CD4-positive, alpha-beta memory T cell (primary cell): ENCODE data around the gene CSF2RB. TPM values are rescaled to one million over a fixed set of nuclear protein-coding genes. Genes with fewer than 3 reads are reported as not detected.
"Not testable (repeated sequence)": the region's sequence is repeated elsewhere in the genome, so short reads cannot be mapped to it uniquely, and the experiment has no call there.

Experiments used
- CTCF ChIA-PET: fragments of 350-600 bp; sonication (Branson Sonifier 250); formaldehyde crosslinking; loops from one replicate; lab custom pipeline; 2021; ENCODE audit warnings: inconsistent platforms; ENCODE audit not compliant: partially characterized antibody; lab: Charles Lee
- POLR2A ChIA-PET: fragments of 350-600 bp; sonication (Branson Sonifier 250); formaldehyde crosslinking; loops from one replicate; lab custom pipeline; 2021; ENCODE audit not compliant: partially characterized antibody; lab: Charles Lee
- DNase-seq, 5 donors: peaks; one replicate each; pipeline versions ENCODE4 v3.0.0 to v3.0.0-alpha.2; 2020 to 2022; ENCODE audit warnings: mixed read lengths in 1 of 5
- H3K27ac ChIP-seq: one replicate; pipeline ENCODE4 v1.7.0; 2013; ENCODE audit warnings: low read depth, low read length
- H3K27me3 ChIP-seq: 2 replicates; pipeline ENCODE4 v1.7.0; 2013; ENCODE audit warnings: mild to moderate bottlenecking, low read length, moderate library complexity; ENCODE audit not compliant: insufficient read depth
- H3K36me3 ChIP-seq: 2 replicates; pipeline ENCODE4 v1.7.0; 2013; ENCODE audit warnings: mild to moderate bottlenecking, low read length, moderate library complexity; ENCODE audit not compliant: insufficient read depth
- H3K4me1 ChIP-seq: 2 replicates; pipeline ENCODE4 v1.7.0; 2013; ENCODE audit warnings: mild to moderate bottlenecking, low read length, moderate library complexity; ENCODE audit not compliant: insufficient read depth
- H3K4me3 ChIP-seq, 2 donors: one replicate each; pipeline ENCODE4 v1.7.0; 2013; ENCODE audit warnings: low read length in 2 of 2, mild to moderate bottlenecking in 1 of 2
- H3K9me3 ChIP-seq, 2 donors: one replicate each; pipeline ENCODE4 v1.7.0; 2013; ENCODE audit warnings: low read length in 2 of 2, control low read depth in 1 of 2; ENCODE audit not compliant: control insufficient read depth in 1 of 2
- H3K27ac Mint-ChIP-seq, 7 donors: one replicate each; pipeline ENCODE4 v1.8.0; 2020 to 2021; ENCODE audit warnings: mixed read lengths in 7 of 7, mild to moderate bottlenecking in 6 of 7, inconsistent platforms in 3 of 7, moderate library complexity in 3 of 7
- H3K27me3 Mint-ChIP-seq, 2 donors: one replicate each; pipeline ENCODE4 v1.8.0; 2020 to 2021; ENCODE audit warnings: mixed read lengths in 2 of 2
- H3K36me3 Mint-ChIP-seq, 2 donors: one replicate each; pipeline ENCODE4 v1.8.0; 2020 to 2021; ENCODE audit warnings: mixed read lengths in 2 of 2, inconsistent platforms in 1 of 2, mild to moderate bottlenecking in 1 of 2
- H3K4me1 Mint-ChIP-seq, 4 donors: one replicate each; pipeline ENCODE4 v1.8.0; 2020 to 2021; ENCODE audit warnings: mixed read lengths in 4 of 4, mild to moderate bottlenecking in 1 of 4
- H3K4me3 Mint-ChIP-seq, 8 donors: one replicate each; pipeline ENCODE4 v1.8.0; 2020 to 2021; ENCODE audit warnings: mixed read lengths in 8 of 8, mild to moderate bottlenecking in 7 of 8, moderate library complexity in 6 of 8, inconsistent platforms in 3 of 8
- H3K9me3 Mint-ChIP-seq, 8 donors: one replicate each; pipeline ENCODE4 v1.8.0; 2020 to 2021; ENCODE audit warnings: mixed read lengths in 8 of 8, mild to moderate bottlenecking in 5 of 8, inconsistent platforms in 3 of 8, moderate library complexity in 1 of 8
- intact Hi-C: fragments of 100-400 bp; cut with micrococcal nuclease; formaldehyde crosslinking; loops from one replicate; pipeline ENCODE4 v1.15.1; 2023
- polyA plus RNA-seq, 2 donors: library from polyadenylated mRNA; unstranded; fragments of 300-500 nt; fragmentation: Illumina TruSeq; gene quantifications; one replicate each; pipeline ENCODE4 v1.2.3, GENCODE V29; 2021
- total RNA-seq, 2 experiments: library from RNA; stranded (reverse); gene quantifications; one replicate each; pipeline ENCODE4 v1.2.3, GENCODE V29; 2021

CSF2RB gene
- total and polyA plus RNA-seq, 4 experiments from 2014 or later = 0.34 to 1.2 (median 1.2) TPM; not detected in 1

GRCh38 chr22:36989012-36989411 is 75.6 kb downstream of the CSF2RB start:
- intact Hi-C loops, H3K4me1 Mint-ChIP-seq: not testable (repeated sequence)
- CTCF ChIA-PET = interaction anchor here (0.7 kb wide), 1 partner anchor 611 kb away, joined by 4 read pairs; no protein-coding TSS in a partner anchor

More at GRCh38 chr22:36989012-36989411, 75.6 kb downstream of the CSF2RB start:
- Mint-ChIP-seq H3K9me3 (peaks cover 0 to 26% (median 20%) of the 10 kb centered on the region in 8 donors), H3K27me3 (peaks cover 33 to 42% of the 10 kb centered on the region in 2 donors)
- not testable (repeated sequence) for H3K4me3 ChIP-seq, H3K4me1 ChIP-seq, H3K36me3 Mint-ChIP-seq, H3K9me3 ChIP-seq, H3K27ac Mint-ChIP-seq, H3K36me3 ChIP-seq, H3K27ac ChIP-seq, DNase-seq, H3K4me3 Mint-ChIP-seq
- peaks cover 17% of the 10 kb centered on the region for H3K27me3 ChIP-seq
- POLR2A ChIA-PET = interaction anchor here (0.7 kb wide), 1 partner anchor 133 kb away, joined by 3 read pairs; no protein-coding TSS in a partner anchor

Other genes with a start within 250 kb of the CSF2RB start
- not detected for gene CACNG2, start 209.9 kb upstream of the CSF2RB start, total RNA-seq
- not detected for gene CACNG2, start 209.9 kb upstream of the CSF2RB start, polyA plus RNA-seq
- 10 to 100 TPM; 38.2 to 42.6 TPM for gene IFT27, start 137.5 kb upstream of the CSF2RB start, total RNA-seq
- gene IFT27, start 137.5 kb upstream of the CSF2RB start, polyA plus RNA-seq = 10 to 100 TPM in 1 of 2 donors, 1 to 10 TPM in 1; 9.8 to 11.1 TPM
- not detected for gene PVALB, start 96.6 kb upstream of the CSF2RB start, total RNA-seq
- not detected for gene PVALB, start 96.6 kb upstream of the CSF2RB start, polyA plus RNA-seq
- gene NCF4, start 52.6 kb upstream of the CSF2RB start, total RNA-seq = 10 to 100 TPM; 16.6 to 17.5 TPM
- gene NCF4, start 52.6 kb upstream of the CSF2RB start, polyA plus RNA-seq = 10 to 100 TPM; 26.8 to 28.0 TPM
- gene TST, start 105.8 kb downstream of the CSF2RB start, total RNA-seq = under 1 TPM; 0.29 to 0.58 TPM
- 1 to 10 TPM in 1 of 2 donors, under 1 TPM in 1; 0.34 to 1.4 TPM for gene TST, start 105.8 kb downstream of the CSF2RB start, polyA plus RNA-seq
- gene MPST, start 106.1 kb downstream of the CSF2RB start, total RNA-seq = 1 to 10 TPM; 3.7 to 5.2 TPM
- 1 to 10 TPM; 6.1 to 7.4 TPM for gene MPST, start 106.1 kb downstream of the CSF2RB start, polyA plus RNA-seq
- gene KCTD17, start 138.1 kb downstream of the CSF2RB start, total RNA-seq = 10 to 100 TPM; 32.3 to 33.4 TPM
- 10 to 100 TPM in 1 of 2 donors, 1 to 10 TPM in 1; 9.0 to 13.2 TPM for gene KCTD17, start 138.1 kb downstream of the CSF2RB start, polyA plus RNA-seq
- gene TMPRSS6, start 196.1 kb downstream of the CSF2RB start, total RNA-seq = under 1 TPM; 0.61 to 0.90 TPM
- not detected for gene TMPRSS6, start 196.1 kb downstream of the CSF2RB start, polyA plus RNA-seq
- 10 to 100 TPM; 55.4 to 63.8 TPM for gene IL2RB, start 236.3 kb downstream of the CSF2RB start, total RNA-seq
- 100 to 1,000 TPM in 1 of 2 donors, 10 to 100 TPM in 1; 37.6 to 107 TPM for gene IL2RB, start 236.3 kb downstream of the CSF2RB start, polyA plus RNA-seq